ENCODE results near the gene PARL. TPM values are rescaled to one million over a fixed set of nuclear protein-coding genes. Genes with fewer than 3 reads are reported as not detected.

PARL gene
- total RNA-seq, 2 experiments from 2014 or later: 80.0 to 83.5 TPM

DNA sequence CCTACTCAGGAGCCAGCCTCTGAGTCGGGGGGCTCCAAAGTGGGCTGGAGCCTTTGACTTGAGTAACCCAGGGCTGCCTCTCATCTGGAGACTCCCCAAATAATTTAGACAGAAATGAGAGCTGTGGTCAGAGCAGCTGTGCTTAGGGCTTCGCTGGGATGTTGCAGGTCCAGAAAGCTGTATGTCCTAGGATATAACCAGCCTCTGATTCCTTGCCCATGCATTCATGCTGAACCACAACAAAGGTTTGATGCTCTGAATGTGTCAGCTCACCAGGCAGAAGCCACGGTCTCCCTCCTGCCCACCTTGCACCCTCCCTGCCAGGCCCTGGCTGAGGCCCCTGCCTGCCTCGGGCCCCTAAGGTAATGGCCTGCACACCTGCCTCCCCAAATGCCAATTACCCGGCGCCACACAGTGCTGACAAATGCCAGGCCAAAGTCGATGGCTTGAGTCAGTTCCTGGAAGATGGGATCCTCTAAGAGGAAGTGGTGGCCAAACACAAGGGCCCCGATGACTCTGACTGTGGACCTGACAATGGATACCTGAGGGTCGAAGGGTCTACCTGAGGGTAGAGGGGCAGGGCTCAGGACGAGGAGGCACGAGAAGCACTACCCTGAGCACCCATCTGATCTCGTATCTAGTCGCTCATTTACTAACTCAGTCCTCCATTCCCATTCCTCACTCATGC lies 21.7 kb upstream of the PARL start:
- H3K36me3 Mint-ChIP-seq (ENCODE audit: low read depth): no peaks in the 10 kb centered on the region

DNA sequence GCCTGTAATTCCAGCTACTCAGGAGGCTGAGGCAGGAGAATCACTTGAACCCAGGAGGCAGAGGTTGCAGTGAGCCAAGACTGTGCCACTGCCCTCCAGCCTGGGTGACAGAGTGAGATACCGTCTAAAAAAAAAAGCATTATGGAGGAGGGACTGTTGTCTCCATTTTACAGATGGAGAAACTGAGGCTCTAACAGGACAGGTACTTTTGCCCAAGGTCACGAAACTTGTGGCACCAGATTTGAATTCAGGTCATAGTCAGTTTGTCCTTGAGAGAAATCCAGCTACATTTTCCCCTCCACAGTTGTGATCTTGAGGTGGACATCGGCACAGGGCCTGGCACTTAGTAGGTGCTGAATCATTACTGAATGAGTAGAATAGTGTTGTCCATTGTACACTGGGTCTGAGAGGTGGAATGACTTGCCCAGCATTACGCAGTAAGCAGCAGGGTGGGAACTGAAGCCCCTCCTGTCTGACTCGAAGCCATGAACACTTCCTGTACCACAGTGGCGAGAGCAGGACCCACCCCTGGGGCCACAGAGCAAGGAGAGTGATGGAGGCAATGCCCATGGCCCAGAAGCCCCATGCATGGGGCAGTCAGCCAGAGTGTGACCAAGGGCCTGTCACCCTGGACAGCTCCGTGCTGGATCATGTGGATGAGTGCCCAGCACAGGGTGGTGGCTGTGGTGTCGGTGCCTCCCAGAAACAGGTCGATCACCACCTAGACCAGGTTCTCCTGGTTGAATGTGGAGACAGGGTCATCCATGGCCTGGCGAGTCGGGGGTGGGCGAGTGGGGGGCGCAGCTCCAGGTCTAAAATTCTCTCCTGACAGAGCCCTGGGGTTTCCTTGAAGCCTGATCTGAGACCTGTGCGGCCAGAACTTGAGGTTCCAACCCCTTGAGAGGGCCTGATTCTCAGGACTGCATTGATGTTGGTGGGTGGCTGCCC lies 20.4 kb upstream of the PARL start:
- no peak for ATAC-seq
- POLR2A ChIA-PET: interaction anchor here (1.4 kb wide), 1 partner anchor 10 kb away, joined by 4 read pairs; no protein-coding TSS in a partner anchor

More for the DNA sequence above, 21.7 kb upstream of the PARL start:
- H3K9me3 Mint-ChIP-seq: no peaks in the 10 kb centered on the region
- H3K27me3 Mint-ChIP-seq: peaks cover 3% of the 10 kb centered on the region
- no peak overlapping the region for H3K4me3 Mint-ChIP-seq
- POLR2A ChIA-PET: interaction anchor here (0.6 to 0.7 kb wide), 2 partner anchors 93 to 1344 kb away, joined by 4 to 5 read pairs; no protein-coding TSS in a partner anchor
- intact Hi-C loops (cut with micrococcal nuclease): no loop called here
- CTCF ChIA-PET: interaction anchor here (2.9 kb wide), 1 partner anchor 11 kb away, joined by 16 read pairs; no protein-coding TSS in a partner anchor
- ATAC-seq (no peak), DNase-seq (no peak)
- TF ChIP-seq, protein P1, sequence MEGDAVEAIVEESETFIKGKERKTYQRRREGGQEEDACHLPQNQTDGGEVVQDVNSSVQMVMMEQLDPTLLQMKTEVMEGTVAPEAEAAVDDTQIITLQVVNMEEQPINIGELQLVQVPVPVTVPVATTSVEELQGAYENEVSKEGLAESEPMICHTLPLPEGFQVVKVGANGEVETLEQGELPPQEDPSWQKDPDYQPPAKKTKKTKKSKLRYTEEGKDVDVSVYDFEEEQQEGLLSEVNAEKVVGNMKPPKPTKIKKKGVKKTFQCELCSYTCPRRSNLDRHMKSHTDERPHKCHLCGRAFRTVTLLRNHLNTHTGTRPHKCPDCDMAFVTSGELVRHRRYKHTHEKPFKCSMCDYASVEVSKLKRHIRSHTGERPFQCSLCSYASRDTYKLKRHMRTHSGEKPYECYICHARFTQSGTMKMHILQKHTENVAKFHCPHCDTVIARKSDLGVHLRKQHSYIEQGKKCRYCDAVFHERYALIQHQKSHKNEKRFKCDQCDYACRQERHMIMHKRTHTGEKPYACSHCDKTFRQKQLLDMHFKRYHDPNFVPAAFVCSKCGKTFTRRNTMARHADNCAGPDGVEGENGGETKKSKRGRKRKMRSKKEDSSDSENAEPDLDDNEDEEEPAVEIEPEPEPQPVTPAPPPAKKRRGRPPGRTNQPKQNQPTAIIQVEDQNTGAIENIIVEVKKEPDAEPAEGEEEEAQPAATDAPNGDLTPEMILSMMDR (IDR thresholded peaks at IDR 0.05): no peak
- H3K27ac Mint-ChIP-seq: no peak overlapping the region
- H3K4me1 Mint-ChIP-seq (ENCODE audit: low read depth): no peaks in the 10 kb centered on the region

DNA sequence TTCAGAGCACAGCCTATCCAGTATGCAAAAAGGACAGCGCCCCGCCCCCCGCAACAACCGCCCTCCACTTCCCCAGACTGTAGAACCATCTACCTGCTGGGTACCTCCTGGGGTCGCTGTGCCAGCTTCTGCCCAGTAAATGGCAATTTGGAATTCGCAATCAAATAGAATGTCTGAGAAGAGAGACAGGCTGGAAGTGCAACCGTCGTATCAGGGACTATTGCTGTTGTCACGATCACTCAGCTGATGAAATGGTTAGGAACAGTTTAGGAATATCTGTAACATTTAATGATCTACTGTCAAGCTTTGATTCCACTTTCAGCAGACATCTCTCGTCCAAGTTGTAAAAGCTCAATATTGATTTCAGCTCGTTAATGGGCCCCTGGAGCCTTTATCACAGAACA lies 13.3 kb upstream of the PARL start:
- peak; percentile 27 for DNase-seq
- POLR2A ChIA-PET: interaction anchor here (0.7 kb wide), 1 partner anchor 384 kb away, joined by 3 read pairs; no protein-coding TSS in a partner anchor

More for the DNA sequence above, 20.4 kb upstream of the PARL start:
- TF ChIP-seq, protein P1 (IDR thresholded peaks at IDR 0.05): no peak
- no peak for DNase-seq
- CTCF ChIA-PET: interaction anchor here (0.9 to 2.9 kb wide), 5 partner anchors 10 to 345 kb away, joined by 3 to 16 read pairs (median 3); partner anchors contain the start of gene EEF1AKMT4
- Mint-ChIP-seq H3K36me3 (ENCODE audit: low read depth) (no peaks in the 10 kb centered on the region), H3K4me1 (ENCODE audit: low read depth) (no peaks in the 10 kb centered on the region), H3K9me3 (no peaks in the 10 kb centered on the region), H3K27ac (no peak overlapping the region), H3K4me3 (no peak overlapping the region), H3K27me3 (peaks cover 9% of the 10 kb centered on the region)
- intact Hi-C loops (cut with micrococcal nuclease): no loop called here

DNA sequence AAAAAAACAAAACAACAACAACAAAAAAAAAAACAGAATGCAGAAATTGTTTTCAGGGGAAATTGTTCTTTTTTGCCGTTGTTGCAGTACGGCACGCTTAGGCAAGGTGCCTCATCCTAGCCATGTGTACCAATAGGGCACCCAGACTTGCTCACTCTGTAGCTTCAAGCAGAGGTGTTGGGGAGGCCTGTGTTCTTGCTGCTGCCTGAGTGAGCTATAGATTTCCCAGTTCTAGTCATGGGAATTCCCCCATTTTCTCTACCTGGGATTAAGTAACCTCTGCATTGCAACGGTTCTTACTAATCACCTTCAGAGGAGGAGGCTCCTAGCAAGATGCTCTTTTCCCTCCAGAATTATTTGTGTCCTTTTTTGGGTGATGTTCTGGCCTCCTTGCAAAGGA lies 12.9 kb upstream of the PARL start:
- DNase-seq (no peak), ATAC-seq (peak; percentile 25)
- CTCF ChIA-PET: interaction anchor here (0.8 to 3.5 kb wide), 8 partner anchors 14 to 392 kb away, joined by 3 to 37 read pairs (median 4); partner anchors contain the start of genes ABCC5, EEF1AKMT4 and PARL
- TF ChIP-seq, protein P1 (IDR thresholded peaks at IDR 0.05): no peak
- intact Hi-C loops (cut with micrococcal nuclease): loop anchor here (5.0 to 10.0 kb wide), 3 partner anchors 120 to 387 kb away; partner anchors contain the start of genes ABCC5 and EIF2B5
- Mint-ChIP-seq H3K36me3 (ENCODE audit: low read depth) (no peaks in the 10 kb centered on the region), H3K4me3 (no peak overlapping the region), H3K27ac (no peak overlapping the region), H3K4me1 (ENCODE audit: low read depth) (no peaks in the 10 kb centered on the region), H3K27me3 (peaks cover 13% of the 10 kb centered on the region), H3K9me3 (no peaks in the 10 kb centered on the region)
- POLR2A ChIA-PET: interaction anchor here (0.7 to 1.2 kb wide), 2 partner anchors 18 to 385 kb away, joined by 3 read pairs; no protein-coding TSS in a partner anchor

More for the DNA sequence above, 13.3 kb upstream of the PARL start:
- H3K27ac Mint-ChIP-seq: no peak overlapping the region
- CTCF ChIA-PET: interaction anchor here (1.0 to 3.5 kb wide), 6 partner anchors 13 to 328 kb away, joined by 3 to 37 read pairs (median 4); partner anchors contain the start of genes ABCC5 and PARL
- intact Hi-C loops (cut with micrococcal nuclease): loop anchor here (5.0 to 10.0 kb wide), 3 partner anchors 119 to 387 kb away; partner anchors contain the start of genes ABCC5 and EIF2B5
- H3K9me3 Mint-ChIP-seq: no peaks in the 10 kb centered on the region
- TF ChIP-seq, protein P1 (IDR thresholded peaks at IDR 0.05): no peak
- H3K4me1 Mint-ChIP-seq (ENCODE audit: low read depth): no peaks in the 10 kb centered on the region
- H3K27me3 Mint-ChIP-seq: peaks cover 13% of the 10 kb centered on the region
- no peak overlapping the region for H3K4me3 Mint-ChIP-seq
- H3K36me3 Mint-ChIP-seq (ENCODE audit: low read depth): no peaks in the 10 kb centered on the region
- peak; percentile 28 for ATAC-seq

All from activated CD8-positive, alpha-beta T cell treated with anti-CD3 and anti-CD28 coated beads for 36 hours (primary cell).